ENCODE data around the gene CTDNEP1.
A peak's percentile ranks its signal among the peaks of the same experiment; 100 is the strongest.

CTDNEP1 gene

GRCh38 chr17:7266784-7267183, 15.2 kb upstream of the CTDNEP1 start:
- no peak for DNase-seq (ENCODE audit: low read depth)
- no peak overlapping the region for H3K4me3 ChIP-seq (ENCODE audit: low read depth, low read length)
- TF ChIP-seq, protein P1, sequence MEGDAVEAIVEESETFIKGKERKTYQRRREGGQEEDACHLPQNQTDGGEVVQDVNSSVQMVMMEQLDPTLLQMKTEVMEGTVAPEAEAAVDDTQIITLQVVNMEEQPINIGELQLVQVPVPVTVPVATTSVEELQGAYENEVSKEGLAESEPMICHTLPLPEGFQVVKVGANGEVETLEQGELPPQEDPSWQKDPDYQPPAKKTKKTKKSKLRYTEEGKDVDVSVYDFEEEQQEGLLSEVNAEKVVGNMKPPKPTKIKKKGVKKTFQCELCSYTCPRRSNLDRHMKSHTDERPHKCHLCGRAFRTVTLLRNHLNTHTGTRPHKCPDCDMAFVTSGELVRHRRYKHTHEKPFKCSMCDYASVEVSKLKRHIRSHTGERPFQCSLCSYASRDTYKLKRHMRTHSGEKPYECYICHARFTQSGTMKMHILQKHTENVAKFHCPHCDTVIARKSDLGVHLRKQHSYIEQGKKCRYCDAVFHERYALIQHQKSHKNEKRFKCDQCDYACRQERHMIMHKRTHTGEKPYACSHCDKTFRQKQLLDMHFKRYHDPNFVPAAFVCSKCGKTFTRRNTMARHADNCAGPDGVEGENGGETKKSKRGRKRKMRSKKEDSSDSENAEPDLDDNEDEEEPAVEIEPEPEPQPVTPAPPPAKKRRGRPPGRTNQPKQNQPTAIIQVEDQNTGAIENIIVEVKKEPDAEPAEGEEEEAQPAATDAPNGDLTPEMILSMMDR (conservative IDR thresholded peaks at IDR 0.05; ENCODE audit: low read depth, low read length), result no peak

GRCh38 chr17:7263801-7264078, 12.2 kb upstream of the CTDNEP1 start:
- TF ChIP-seq, protein P1 (conservative IDR thresholded peaks at IDR 0.05; ENCODE audit: low read depth, low read length), result no peak

GRCh38 chr17:7262935-7263800, 11.6 kb upstream of the CTDNEP1 start:
- TF ChIP-seq, protein P1 (conservative IDR thresholded peaks at IDR 0.05; ENCODE audit: low read depth, low read length), result no peak
- DNase-seq (ENCODE audit: low read depth), result no peak
- H3K4me3 ChIP-seq (ENCODE audit: low read depth, low read length), result peak overlapping the region; percentile 24

More at GRCh38 chr17:7263801-7264078, 12.2 kb upstream of the CTDNEP1 start:
- no peak overlapping the region for H3K4me3 ChIP-seq (ENCODE audit: low read depth, low read length)
- DNase-seq (ENCODE audit: low read depth), result no peak

DNA sequence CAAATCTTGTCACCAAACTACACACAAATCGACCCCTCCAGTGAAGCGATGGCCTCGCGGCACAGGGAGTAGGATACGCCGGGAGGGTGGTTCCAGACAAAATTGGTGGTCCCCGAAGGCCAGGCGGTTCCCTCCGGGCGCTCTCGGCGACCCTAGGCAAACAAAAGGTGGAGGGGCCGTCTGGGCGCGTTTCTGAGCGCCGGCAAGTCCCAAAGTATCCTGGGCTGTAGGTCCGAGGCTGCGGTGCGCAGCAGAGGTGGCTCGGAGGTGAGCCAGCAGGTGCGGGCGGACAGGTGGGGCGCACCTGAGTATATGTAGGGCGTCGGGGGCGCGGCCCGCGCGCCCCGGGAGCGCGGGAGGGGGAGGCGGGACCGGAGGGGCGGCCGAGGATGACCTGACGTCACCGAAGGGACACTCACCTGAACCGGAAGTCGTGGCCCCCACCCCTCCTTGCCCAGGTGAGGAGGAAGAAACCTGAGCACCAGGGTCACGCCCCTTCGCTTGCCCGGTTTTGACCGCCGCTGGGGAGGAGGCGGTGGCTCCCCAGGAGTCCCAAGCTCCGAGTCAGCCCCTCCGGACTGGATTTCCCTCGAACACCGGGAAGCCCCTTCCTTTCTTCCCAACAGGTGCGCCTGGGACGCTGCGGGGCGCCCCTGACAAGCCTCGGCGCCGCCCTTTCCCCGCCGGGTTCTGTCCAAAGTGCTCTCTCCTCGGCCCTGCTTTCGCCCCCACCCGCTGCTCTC, 10.8 kb upstream of the CTDNEP1 start, which contains the start of gene CLDN7:
TSS of gene CLDN7 (minus strand) at position 287 of the 743 bp plus-strand sequence. CDS start 435 bp downstream, outside the sequence.
- DNase-seq (ENCODE audit: low read depth), result no peak
- peak within 1 kb of the TSS; percentile 50 for H3K4me3 ChIP-seq (ENCODE audit: low read depth, low read length)
- TF ChIP-seq, protein P1 (conservative IDR thresholded peaks at IDR 0.05; ENCODE audit: low read depth, low read length), result no peak

GRCh38 chr17:7261379-7262191, 10.1 kb upstream of the CTDNEP1 start:
- H3K4me3 ChIP-seq (ENCODE audit: low read depth, low read length), result peak overlapping the region; percentile 50
- DNase-seq (ENCODE audit: low read depth), result no peak
- TF ChIP-seq, protein P1 (conservative IDR thresholded peaks at IDR 0.05; ENCODE audit: low read depth, low read length), result no peak

GRCh38 chr17:7260651-7261378, 9.3 kb upstream of the CTDNEP1 start:
- H3K4me3 ChIP-seq (ENCODE audit: low read depth, low read length), result peak overlapping the region; percentile 50
- TF ChIP-seq, protein P1 (conservative IDR thresholded peaks at IDR 0.05; ENCODE audit: low read depth, low read length), result no peak
- no peak for DNase-seq (ENCODE audit: low read depth)
